Activated CD4-positive, alpha-beta T cell treated with anti-CD3 and anti-CD28 coated beads for 36 hours (primary cell): ENCODE measurements around the gene COL20A1. TPM values are rescaled to one million over a fixed set of nuclear protein-coding genes. Genes with fewer than 3 reads are reported as not detected.

Source experiments
- ATAC-seq: fragments of 200-7000 bp; cut with Tn5 transposase; one replicate; pipeline ENCODE4 v1.10.0; 2021; ENCODE audit warnings: mild to moderate bottlenecking, moderate library complexity
- CTCF ChIA-PET: fragments of 350-600 bp; sonication (Branson Sonifier 250); formaldehyde crosslinking; loops from one replicate; lab custom pipeline; 2021; ENCODE audit warnings: antibody characterized with exemption; lab: Charles Lee
- POLR2A ChIA-PET: fragments of 350-600 bp; sonication (Branson Sonifier 250); formaldehyde crosslinking; loops from one replicate; lab custom pipeline; 2021; ENCODE audit warnings: antibody characterized with exemption, inconsistent platforms; lab: Charles Lee
- DNase-seq: peaks from one replicate; pipeline ENCODE4 v3.0.0-alpha.2; 2020
- H3K27ac Mint-ChIP-seq: one replicate; pipeline ENCODE4 v1.8.0; 2021; ENCODE audit warnings: mixed read lengths
- H3K27me3 Mint-ChIP-seq: one replicate; pipeline ENCODE4 v1.8.0; 2021; ENCODE audit warnings: mixed read lengths
- H3K36me3 Mint-ChIP-seq: one replicate; pipeline ENCODE4 v1.8.0; 2021; ENCODE audit warnings: low read depth, mixed read lengths
- H3K4me1 Mint-ChIP-seq: one replicate; pipeline ENCODE4 v1.8.0; 2021; ENCODE audit warnings: mixed read lengths
- H3K4me3 Mint-ChIP-seq: one replicate; pipeline ENCODE4 v1.8.0; 2021; ENCODE audit warnings: mild to moderate bottlenecking, moderate library complexity, mixed read lengths
- H3K9me3 Mint-ChIP-seq: one replicate; pipeline ENCODE4 v1.8.0; 2021; ENCODE audit warnings: low read depth, mixed read lengths
- intact Hi-C, 2 experiments: fragments of 100-400 bp; cut with DNase I in 1 of 2; cut with micrococcal nuclease in 1 of 2; formaldehyde crosslinking; loops; one replicate each; pipeline versions ENCODE4 v1.14.2 to v1.15.1; 2022 to 2024; cut with DNase I, micrococcal nuclease
- total RNA-seq, 2 experiments: library from RNA; stranded (reverse); gene quantifications; one replicate each; pipeline ENCODE4 v1.2.3, GENCODE V29; 2021

Gene COL20A1
- total RNA-seq, 2 experiments from 2014 or later: 0.04 to 0.09 TPM

DNA sequence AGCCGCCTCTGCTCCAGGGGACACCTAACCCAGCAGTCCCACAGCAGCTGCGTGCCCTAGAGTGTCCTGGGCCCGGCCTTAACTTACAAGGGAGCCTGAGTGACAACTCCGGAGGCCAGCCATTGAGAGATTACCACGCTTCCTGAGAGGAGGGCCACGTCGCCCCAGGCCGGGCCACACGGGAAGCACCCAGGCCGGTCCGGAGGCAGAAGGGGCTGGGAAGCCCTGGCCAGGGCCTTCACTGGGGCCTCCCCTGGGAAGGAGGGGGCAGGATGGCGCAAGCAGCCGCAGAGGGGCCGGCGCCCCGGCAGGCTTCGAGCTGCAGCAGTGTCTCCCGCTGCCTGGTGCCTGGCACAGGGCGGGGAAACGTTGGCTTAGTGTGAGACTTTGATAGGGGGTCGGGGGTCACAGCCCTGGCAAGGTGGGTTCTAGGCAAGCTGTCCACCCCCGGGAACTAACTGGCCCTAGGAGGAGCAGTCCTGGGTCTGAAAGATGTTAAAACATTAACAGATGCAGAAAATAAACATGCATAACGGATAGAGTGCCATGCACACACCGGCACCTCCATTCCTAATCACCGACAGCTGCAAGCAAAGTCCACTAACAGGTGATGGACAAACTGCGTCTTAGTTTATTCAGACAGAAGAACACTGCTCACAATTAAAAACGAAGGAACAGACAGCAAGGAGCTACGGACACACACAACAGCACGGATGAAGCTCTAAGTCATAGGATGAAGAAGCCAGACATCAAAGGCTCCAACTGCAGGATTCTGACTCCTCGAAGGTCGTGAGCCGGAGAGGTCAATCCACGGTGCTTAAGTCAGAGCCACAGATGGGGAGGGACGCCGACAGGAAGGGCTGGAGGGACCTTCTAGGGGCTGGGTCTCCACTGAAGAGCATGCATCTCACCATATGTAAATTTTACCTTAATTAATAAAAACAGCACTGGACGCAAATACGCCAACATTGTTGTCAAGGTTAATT lies 50.8 kb downstream of the COL20A1 start:
- Mint-ChIP-seq H3K27me3 (peaks cover 15% of the 10 kb centered on the region), H3K27ac (no peak overlapping the region), H3K36me3 (no peaks in the 10 kb centered on the region), H3K4me3 (no peak overlapping the region), H3K4me1 (no peaks in the 10 kb centered on the region), H3K9me3 (peaks cover 4% of the 10 kb centered on the region)
- DNase-seq: no peak
- intact Hi-C loops: no loop called here
- POLR2A ChIA-PET: no interaction called here
- no peak for ATAC-seq
- CTCF ChIA-PET: interaction anchor here (0.7 to 1.1 kb wide), 2 partner anchors 37 to 89 kb away, joined by 3 read pairs; no protein-coding TSS in a partner anchor

DNA sequence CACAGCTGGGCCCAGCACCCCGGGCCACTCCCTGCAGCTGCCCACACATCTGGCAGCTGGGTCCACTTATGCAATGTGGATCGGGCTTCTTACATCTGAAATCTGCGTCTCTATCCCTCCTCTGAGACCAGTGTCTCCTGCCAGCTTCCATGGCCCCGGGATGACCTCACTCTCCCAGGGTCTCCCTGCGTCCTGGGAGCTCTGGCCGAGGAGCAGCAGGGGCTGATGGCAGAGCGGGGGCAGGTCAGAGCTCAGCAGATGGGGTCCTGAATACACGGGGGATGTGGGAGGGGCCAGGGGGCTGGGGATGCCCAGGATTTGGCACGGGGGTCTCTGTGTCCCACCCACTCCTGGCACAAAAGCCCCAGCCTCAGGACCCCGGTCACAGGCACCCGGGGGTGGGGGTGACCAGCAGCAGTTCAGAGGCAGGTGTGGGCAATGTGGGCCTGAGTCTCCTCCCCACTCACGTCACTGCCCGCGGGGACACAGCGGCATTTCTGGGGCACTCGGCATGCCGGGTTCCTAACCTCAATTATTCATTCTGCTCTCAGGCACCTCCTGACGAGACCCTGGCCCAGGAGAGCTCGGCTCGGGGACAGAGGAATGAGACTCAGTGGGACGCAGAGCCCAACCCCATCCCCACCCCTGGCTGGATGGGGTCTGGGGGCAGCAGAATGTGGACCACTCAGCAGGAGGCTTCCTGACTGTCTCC lies 51.8 kb downstream of the COL20A1 start:
- no peaks in the 10 kb centered on the region for H3K36me3 Mint-ChIP-seq
- DNase-seq (no peak), ATAC-seq (no peak)
- H3K27me3 Mint-ChIP-seq: peaks cover 15% of the 10 kb centered on the region
- ChIA-PET POLR2A (no interaction called here), CTCF (interaction anchor here (0.7 to 1.1 kb wide), 2 partner anchors 36 to 90 kb away, joined by 3 read pairs; no protein-coding TSS in a partner anchor)
- no peaks in the 10 kb centered on the region for H3K4me1 Mint-ChIP-seq
- no peaks in the 10 kb centered on the region for H3K9me3 Mint-ChIP-seq
- H3K27ac Mint-ChIP-seq: no peak overlapping the region
- H3K4me3 Mint-ChIP-seq: no peak overlapping the region
- intact Hi-C loops: no loop called here

DNA sequence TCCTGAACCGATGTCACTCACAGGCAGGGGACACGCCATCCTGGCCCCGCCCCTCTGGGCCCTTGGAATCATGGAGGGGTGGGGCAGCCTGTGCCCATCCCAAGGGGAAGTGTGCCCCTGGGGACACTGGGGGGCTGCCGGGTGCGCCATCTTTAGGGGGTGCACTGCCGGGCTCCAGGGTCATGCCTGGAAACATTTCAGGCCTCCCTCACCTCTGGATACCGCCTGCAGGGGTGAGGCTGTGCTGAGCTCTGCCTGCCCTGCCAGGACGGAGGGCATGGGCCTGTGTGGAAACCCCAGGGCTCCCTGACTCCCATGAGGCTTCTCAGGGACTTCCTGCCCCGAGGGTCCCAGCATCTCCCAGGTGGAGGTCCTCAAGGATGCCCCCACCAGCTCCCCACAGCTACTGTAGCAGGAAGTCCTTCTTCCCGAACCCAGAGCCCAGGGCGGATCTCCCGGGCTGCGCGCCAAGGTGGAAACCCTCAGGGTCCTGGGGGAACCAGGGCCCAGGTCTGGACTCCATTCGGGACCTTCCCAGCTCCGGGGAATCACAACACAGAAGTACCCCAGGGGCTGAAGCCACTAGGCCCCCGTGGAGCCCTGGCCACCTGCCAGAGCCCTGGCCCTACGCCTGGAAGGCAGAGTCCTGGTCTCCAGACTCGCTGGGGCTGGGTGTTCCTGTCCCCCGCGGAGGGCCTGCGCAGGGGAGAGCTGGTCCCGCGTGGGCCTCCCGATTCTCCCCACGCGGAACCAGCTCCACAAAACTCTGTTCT lies 52.5 kb downstream of the COL20A1 start:
- CTCF ChIA-PET: interaction anchor here (1.1 kb wide), 1 partner anchor 35 kb away, joined by 3 read pairs; no protein-coding TSS in a partner anchor
- Mint-ChIP-seq H3K27ac (no peak overlapping the region), H3K9me3 (no peaks in the 10 kb centered on the region), H3K36me3 (no peaks in the 10 kb centered on the region), H3K27me3 (peaks cover 15% of the 10 kb centered on the region), H3K4me1 (no peaks in the 10 kb centered on the region), H3K4me3 (no peak overlapping the region)
- ATAC-seq: no peak
- intact Hi-C loops: no loop called here
- POLR2A ChIA-PET: no interaction called here
- no peak for DNase-seq

DNA sequence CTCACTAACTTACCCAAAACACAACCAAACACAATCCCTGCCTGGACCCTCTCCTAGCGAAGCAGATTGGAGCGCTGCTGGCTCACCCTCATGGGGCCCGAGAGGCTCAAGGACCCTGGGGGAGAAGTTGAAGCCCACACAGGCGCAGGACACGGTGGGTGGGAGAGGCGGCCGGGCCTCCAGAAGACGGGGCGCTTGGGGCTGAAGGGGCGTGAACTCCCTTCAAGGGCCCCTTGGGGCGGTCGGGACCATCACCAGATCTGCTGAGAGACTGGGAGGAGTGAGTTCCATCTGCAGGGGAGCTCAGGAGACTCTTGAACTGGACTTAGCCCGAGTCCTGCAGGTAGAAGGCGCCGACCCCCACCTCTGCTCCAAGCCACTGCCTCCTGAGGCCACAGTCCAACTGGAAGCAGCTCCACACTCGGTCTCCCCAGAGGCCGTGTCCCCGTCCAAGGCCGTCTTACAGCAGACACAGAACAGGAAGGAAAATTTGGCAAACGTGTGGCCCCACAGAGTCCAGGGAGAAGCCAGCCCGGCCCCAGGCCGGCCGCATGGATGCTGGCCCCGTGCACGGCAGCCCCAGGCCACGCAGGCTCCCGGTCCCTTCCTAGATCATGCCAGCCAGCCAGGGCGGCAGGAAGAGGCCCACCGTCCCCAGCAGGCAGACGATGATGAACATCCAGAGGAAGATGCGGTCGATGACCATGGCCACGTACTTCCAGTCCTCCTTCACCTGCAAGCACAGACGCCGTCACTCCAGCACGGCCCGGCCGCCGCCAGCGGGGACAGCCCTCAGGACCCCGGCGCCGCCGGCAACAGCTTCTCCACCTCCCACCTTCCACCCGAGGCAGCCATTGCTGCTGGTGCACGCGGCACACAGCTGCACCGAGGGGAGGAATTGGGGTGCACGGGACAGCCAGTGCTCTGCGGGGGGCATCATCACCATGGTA lies 53.4 kb downstream of the COL20A1 start:
- CTCF ChIA-PET: no interaction called here
- POLR2A ChIA-PET: no interaction called here

DNA sequence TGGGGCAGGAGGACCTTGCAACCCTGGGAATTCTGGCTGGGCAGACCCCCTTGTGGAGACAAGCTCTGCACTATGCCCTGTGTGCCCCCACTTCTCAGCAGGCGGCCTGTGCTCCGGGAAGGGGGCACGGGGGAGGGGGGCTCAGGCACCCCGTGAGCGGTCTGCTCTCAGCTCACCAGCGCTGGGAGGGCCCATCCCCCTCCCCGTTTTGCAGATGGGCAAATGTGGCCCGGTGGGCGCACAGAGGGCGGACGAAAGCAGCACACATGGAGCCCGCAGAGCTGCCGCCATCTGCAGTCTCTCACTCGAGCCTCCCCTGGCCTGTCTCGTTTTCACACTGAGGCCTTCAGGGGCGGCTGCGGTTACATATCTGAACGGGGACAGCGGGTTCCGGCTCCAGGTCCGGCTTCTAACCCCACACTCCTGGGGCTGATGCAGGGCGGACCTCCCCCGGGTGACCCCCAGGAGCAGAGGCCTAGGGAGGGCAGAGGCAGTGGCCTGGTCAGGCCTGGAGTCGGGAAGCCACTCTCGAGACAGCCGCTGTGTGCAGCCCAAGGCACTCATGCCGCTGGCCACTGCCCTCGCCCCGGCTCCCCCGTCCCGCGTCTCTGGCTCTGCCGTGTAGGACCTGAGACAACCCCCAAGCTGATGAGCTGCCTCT lies 54.2 kb downstream of the COL20A1 start:
- intact Hi-C loops: no loop called here
- CTCF ChIA-PET: interaction anchor here (1.0 kb wide), 1 partner anchor 13 kb away, joined by 3 read pairs; no protein-coding TSS in a partner anchor
- H3K27ac Mint-ChIP-seq: no peak overlapping the region
- peaks cover 3% of the 10 kb centered on the region for H3K9me3 Mint-ChIP-seq
- no peak overlapping the region for H3K4me3 Mint-ChIP-seq
- DNase-seq (no peak), ATAC-seq (no peak)
- H3K36me3 Mint-ChIP-seq: no peaks in the 10 kb centered on the region
- POLR2A ChIA-PET: no interaction called here
- H3K27me3 Mint-ChIP-seq: peaks cover 4% of the 10 kb centered on the region
- no peaks in the 10 kb centered on the region for H3K4me1 Mint-ChIP-seq

More for the DNA sequence above, 53.4 kb downstream of the COL20A1 start:
- ATAC-seq (no peak), DNase-seq (no peak)
- no peaks in the 10 kb centered on the region for H3K4me1 Mint-ChIP-seq
- intact Hi-C loops: no loop called here
- no peaks in the 10 kb centered on the region for H3K36me3 Mint-ChIP-seq
- H3K27ac Mint-ChIP-seq: no peak overlapping the region
- peaks cover 10% of the 10 kb centered on the region for H3K27me3 Mint-ChIP-seq
- no peak overlapping the region for H3K4me3 Mint-ChIP-seq
- H3K9me3 Mint-ChIP-seq: peaks cover 3% of the 10 kb centered on the region

DNA sequence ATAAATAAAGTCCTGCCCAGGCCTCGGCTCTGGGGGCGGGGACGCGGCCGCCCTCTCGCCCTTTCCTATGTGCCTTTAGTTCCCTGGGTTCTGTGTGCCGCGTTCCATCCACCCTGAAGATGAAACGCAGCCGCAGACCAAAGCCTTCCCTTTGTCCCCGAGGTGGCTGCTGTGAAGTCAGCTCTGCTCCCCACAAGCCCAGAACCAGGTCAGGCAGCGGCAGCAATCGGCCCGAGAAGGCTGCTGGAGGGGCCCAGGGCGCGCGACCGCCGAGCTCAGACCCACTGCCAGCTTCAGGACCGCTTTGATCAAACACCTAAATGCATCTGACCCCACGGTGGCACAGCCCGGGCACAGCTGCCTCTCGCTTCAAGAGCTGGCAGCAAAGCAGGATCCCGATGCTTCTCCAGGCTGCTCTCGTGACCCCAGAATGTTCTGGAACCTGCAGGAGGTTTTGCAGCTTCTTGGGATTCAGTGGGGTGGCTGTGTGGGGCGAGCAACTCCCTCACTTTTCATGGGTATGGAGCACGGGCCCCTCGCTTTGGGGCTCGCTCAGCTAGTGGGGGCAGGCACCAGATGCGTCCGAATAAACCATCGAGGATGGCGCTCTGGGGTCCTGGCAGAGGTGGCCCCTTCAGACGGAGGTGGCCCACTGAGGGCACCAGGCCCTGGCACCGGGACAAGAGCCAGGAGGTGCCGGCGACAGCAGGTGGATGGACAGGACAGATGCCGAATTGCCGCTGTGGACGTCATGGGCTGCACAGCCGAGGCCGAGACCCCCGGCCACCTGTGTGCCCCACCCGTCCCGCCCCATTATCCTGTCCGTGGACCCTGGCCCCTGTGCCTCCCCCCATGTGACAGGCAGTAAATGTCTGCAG lies 55.2 kb downstream of the COL20A1 start:
- peaks cover 3% of the 10 kb centered on the region for H3K9me3 Mint-ChIP-seq
- H3K4me3 Mint-ChIP-seq: no peak overlapping the region
- CTCF ChIA-PET: interaction anchor here (1.0 kb wide), 1 partner anchor 14 kb away, joined by 3 read pairs; no protein-coding TSS in a partner anchor

DNA sequence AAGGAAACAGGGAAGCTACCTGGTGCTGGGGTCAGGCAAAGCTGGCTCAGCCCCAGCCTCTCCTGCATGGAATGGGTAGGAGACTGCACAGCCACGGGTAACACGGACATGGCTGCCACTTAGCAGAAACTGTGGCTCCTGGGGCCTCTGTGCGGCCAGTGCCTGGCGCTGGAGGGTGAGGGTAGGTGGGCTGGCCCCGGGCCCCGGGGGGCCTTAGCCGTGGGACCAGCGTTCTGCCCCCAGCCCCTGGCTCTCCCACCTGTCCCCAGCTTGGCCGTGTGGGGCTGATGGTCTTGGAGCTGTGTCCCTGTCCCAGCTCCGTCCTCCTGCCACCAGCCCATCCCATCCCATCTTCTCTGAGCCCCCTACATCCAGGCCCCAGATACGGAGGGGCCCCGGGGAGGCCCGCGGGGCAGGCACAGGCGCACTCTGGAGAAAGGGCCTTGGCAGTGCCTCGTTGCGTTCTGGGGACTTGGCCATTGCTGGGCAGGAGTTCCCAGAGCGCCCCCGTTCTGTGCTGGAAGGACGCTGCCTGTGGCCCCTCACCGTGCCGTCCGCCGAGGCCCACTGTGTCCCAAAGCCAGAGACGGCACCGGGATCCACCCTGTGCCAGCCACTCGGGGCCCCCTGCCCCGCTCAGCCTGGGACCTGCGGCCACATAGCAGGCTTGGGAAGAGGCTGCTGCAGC lies 56.0 kb downstream of the COL20A1 start:
- H3K27ac Mint-ChIP-seq: no peak overlapping the region
- H3K4me1 Mint-ChIP-seq: no peaks in the 10 kb centered on the region
- peaks cover under 1% of the 10 kb centered on the region for H3K27me3 Mint-ChIP-seq
- CTCF ChIA-PET: no interaction called here
- H3K4me3 Mint-ChIP-seq: no peak overlapping the region
- ATAC-seq (no peak), DNase-seq (no peak)
- POLR2A ChIA-PET: no interaction called here
- no peaks in the 10 kb centered on the region for H3K36me3 Mint-ChIP-seq
- peaks cover 3% of the 10 kb centered on the region for H3K9me3 Mint-ChIP-seq
- intact Hi-C loops: no loop called here

More for the DNA sequence above, 55.2 kb downstream of the COL20A1 start:
- ATAC-seq (no peak), DNase-seq (no peak)
- H3K4me1 Mint-ChIP-seq: no peaks in the 10 kb centered on the region
- POLR2A ChIA-PET: no interaction called here
- peaks cover 3% of the 10 kb centered on the region for H3K27me3 Mint-ChIP-seq
- intact Hi-C loops: no loop called here
- H3K36me3 Mint-ChIP-seq: no peaks in the 10 kb centered on the region
- no peak overlapping the region for H3K27ac Mint-ChIP-seq

DNA sequence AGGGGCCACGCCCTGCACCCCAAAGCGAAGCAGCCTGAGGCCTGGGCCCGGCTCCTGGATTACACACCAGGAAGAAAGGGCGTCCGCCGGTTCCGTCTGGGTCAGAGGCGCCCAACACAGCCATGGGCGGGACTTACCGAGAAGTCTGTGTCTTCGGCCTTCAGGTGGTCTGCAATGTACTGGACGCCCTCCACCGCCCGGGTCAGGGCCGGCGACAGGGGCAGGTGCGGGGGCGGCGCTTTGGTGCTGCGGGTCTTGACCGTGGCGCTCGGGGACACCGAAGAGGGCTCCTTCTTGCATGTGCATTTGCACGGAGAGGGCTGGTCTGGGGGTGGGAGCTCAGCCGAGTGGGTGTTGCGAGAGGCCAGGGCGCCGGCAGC lies 56.5 kb downstream of the COL20A1 start:
- ChIA-PET POLR2A (no interaction called here), CTCF (no interaction called here)
- Mint-ChIP-seq H3K27ac (no peak overlapping the region), H3K4me1 (no peaks in the 10 kb centered on the region), H3K36me3 (no peaks in the 10 kb centered on the region), H3K27me3 (no peaks in the 10 kb centered on the region), H3K9me3 (peaks cover 3% of the 10 kb centered on the region), H3K4me3 (no peak overlapping the region)
- intact Hi-C loops: no loop called here
- DNase-seq (no peak), ATAC-seq (no peak)

DNA sequence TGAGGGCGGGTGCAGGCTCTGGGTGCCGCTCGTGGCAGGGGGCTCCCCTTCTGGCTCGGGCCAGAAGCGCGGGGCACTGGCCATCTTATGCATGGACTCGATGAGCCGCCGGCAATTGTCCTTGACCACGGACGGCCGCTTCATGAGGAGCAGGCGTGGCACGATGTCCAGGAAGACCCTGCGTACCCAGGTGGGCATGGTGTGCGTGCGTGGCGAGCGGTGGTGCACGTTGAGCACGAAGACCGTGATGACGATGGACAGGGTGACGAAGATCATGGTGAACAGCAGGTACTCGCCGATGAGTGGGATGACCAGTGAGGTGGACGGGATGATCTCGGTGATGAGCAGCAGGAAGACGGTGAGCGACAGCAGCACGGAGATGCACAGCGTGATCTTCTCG lies 57.2 kb downstream of the COL20A1 start:
- H3K27me3 Mint-ChIP-seq: no peaks in the 10 kb centered on the region
- ChIA-PET CTCF (no interaction called here), POLR2A (no interaction called here)
- no peak overlapping the region for H3K4me3 Mint-ChIP-seq
- ATAC-seq (no peak), DNase-seq (no peak)
- intact Hi-C loops: no loop called here
- H3K9me3 Mint-ChIP-seq: peaks cover 3% of the 10 kb centered on the region
- H3K27ac Mint-ChIP-seq: no peak overlapping the region
- H3K36me3 Mint-ChIP-seq: no peaks in the 10 kb centered on the region
- H3K4me1 Mint-ChIP-seq: no peaks in the 10 kb centered on the region
